NCI-H774 (cell line): ENCODE data around the gene SLC35F4.
"Not testable (repeated sequence)": the region's sequence is repeated elsewhere in the genome, so short reads cannot be mapped to it uniquely, and the experiment has no call there.

Experiments used
- DNase-seq: peaks from one replicate; lab custom pipeline; 2025; lab: John Stamatoyannopoulos, UW

SLC35F4 gene

GRCh38 chr14:57797160-57797559, 68.7 kb downstream of the SLC35F4 start:
- no peak for DNase-seq

GRCh38 chr14:57796556-57796955, 69.3 kb downstream of the SLC35F4 start:
- DNase-seq = no peak

GRCh38 chr14:57785058-57785457, 80.8 kb downstream of the SLC35F4 start:
- DNase-seq = no peak

- DNase-seq = no peak
Measured at GRCh38 chr14:57771801-57772200, 94.1 kb downstream of the SLC35F4 start.

GRCh38 chr14:57769863-57770523, 95.9 kb downstream of the SLC35F4 start:
- DNase-seq = no peak

GRCh38 chr14:57761800-57762199, 104.1 kb downstream of the SLC35F4 start:
- DNase-seq = no peak

- no peak for DNase-seq
Measured at GRCh38 chr14:57760896-57761295, 105.0 kb downstream of the SLC35F4 start.

GRCh38 chr14:57755018-57755521, 110.8 kb downstream of the SLC35F4 start:
- no peak for DNase-seq

GRCh38 chr14:57754527-57754926, 111.4 kb downstream of the SLC35F4 start:
- DNase-seq = no peak

GRCh38 chr14:57753821-57754220, 112.1 kb downstream of the SLC35F4 start:
- DNase-seq = no peak

- DNase-seq = not testable (repeated sequence)
Measured at GRCh38 chr14:57752142-57752695, 113.7 kb downstream of the SLC35F4 start.

GRCh38 chr14:57751400-57751799, 114.5 kb downstream of the SLC35F4 start:
- DNase-seq = no peak

GRCh38 chr14:57749267-57749666, 116.6 kb downstream of the SLC35F4 start:
- no peak for DNase-seq

- DNase-seq = no peak
Measured at GRCh38 chr14:57748279-57748678, 117.6 kb downstream of the SLC35F4 start.

GRCh38 chr14:57747036-57747435, 118.9 kb downstream of the SLC35F4 start:
- no peak for DNase-seq

GRCh38 chr14:57746563-57746962, 119.3 kb downstream of the SLC35F4 start:
- DNase-seq = no peak

GRCh38 chr14:57739516-57739915, 126.4 kb downstream of the SLC35F4 start:
- DNase-seq = no peak

GRCh38 chr14:57737598-57737997, 128.3 kb downstream of the SLC35F4 start:
- no peak for DNase-seq

- no peak for DNase-seq
Measured at GRCh38 chr14:57736391-57736790, 129.5 kb downstream of the SLC35F4 start.

GRCh38 chr14:57735276-57735675, 130.6 kb downstream of the SLC35F4 start:
- no peak for DNase-seq

GRCh38 chr14:57732463-57733285, 133.2 kb downstream of the SLC35F4 start:
- no peak for DNase-seq

- DNase-seq = no peak
Measured at GRCh38 chr14:57729208-57730187, 136.4 kb downstream of the SLC35F4 start.
